ENCODE results near the gene BLNK. TPM values are rescaled to one million over a fixed set of nuclear protein-coding genes. Genes with fewer than 3 reads are reported as not detected.

Gene BLNK
- total RNA-seq, 1 donor from 2014 or later = not detected

- intact Hi-C loops (cut with micrococcal nuclease) = no loop called here
These were observed 7.7 kb downstream of the BLNK start for GRCh38 chr10:96263669-96264068.

- intact Hi-C loops (cut with micrococcal nuclease) = no loop called here
These were observed 8.2 kb downstream of the BLNK start for GRCh38 chr10:96263176-96263575.

- intact Hi-C loops (cut with micrococcal nuclease) = no loop called here
These were observed 9.4 kb downstream of the BLNK start for GRCh38 chr10:96261930-96262329.

GRCh38 chr10:96261132-96261531 is 10.2 kb downstream of the BLNK start:
- intact Hi-C loops (cut with micrococcal nuclease) = no loop called here

GRCh38 chr10:96260014-96260413 is 11.4 kb downstream of the BLNK start:
- intact Hi-C loops (cut with micrococcal nuclease) = no loop called here

GRCh38 chr10:96259150-96259549 is 12.2 kb downstream of the BLNK start:
- intact Hi-C loops (cut with micrococcal nuclease) = no loop called here

GRCh38 chr10:96257944-96258343 is 13.4 kb downstream of the BLNK start:
- intact Hi-C loops (cut with micrococcal nuclease) = no loop called here

- intact Hi-C loops (cut with micrococcal nuclease) = no loop called here
These were observed 15.6 kb downstream of the BLNK start for GRCh38 chr10:96255549-96256333.

GRCh38 chr10:96254976-96255375 is 16.4 kb downstream of the BLNK start:
- intact Hi-C loops (cut with micrococcal nuclease) = no loop called here

GRCh38 chr10:96252730-96253129 is 18.6 kb downstream of the BLNK start:
- intact Hi-C loops (cut with micrococcal nuclease) = no loop called here

- intact Hi-C loops (cut with micrococcal nuclease) = no loop called here
These were observed 21.0 kb downstream of the BLNK start for GRCh38 chr10:96250349-96250748.

GRCh38 chr10:96249264-96249663 is 22.1 kb downstream of the BLNK start:
- intact Hi-C loops (cut with micrococcal nuclease) = no loop called here

- intact Hi-C loops (cut with micrococcal nuclease) = no loop called here
These were observed 27.0 kb downstream of the BLNK start for GRCh38 chr10:96244354-96244753.

GRCh38 chr10:96243296-96243695 is 28.1 kb downstream of the BLNK start:
- intact Hi-C loops (cut with micrococcal nuclease) = no loop called here

GRCh38 chr10:96242822-96243221 is 28.5 kb downstream of the BLNK start:
- intact Hi-C loops (cut with micrococcal nuclease) = no loop called here

- intact Hi-C loops (cut with micrococcal nuclease) = no loop called here
These were observed 32.4 kb downstream of the BLNK start for GRCh38 chr10:96238646-96239623.

GRCh38 chr10:96236876-96237275 is 34.5 kb downstream of the BLNK start:
- intact Hi-C loops (cut with micrococcal nuclease) = no loop called here

- intact Hi-C loops (cut with micrococcal nuclease) = no loop called here
These were observed 35.3 kb downstream of the BLNK start for GRCh38 chr10:96236090-96236478.

- intact Hi-C loops (cut with micrococcal nuclease) = no loop called here
These were observed 35.9 kb downstream of the BLNK start for GRCh38 chr10:96235326-96236089.

- intact Hi-C loops (cut with micrococcal nuclease) = no loop called here
These were observed 37.4 kb downstream of the BLNK start for GRCh38 chr10:96233959-96234358.

- intact Hi-C loops (cut with micrococcal nuclease) = no loop called here
These were observed 40.8 kb downstream of the BLNK start for GRCh38 chr10:96230527-96230926.
